K562 (cell line): ENCODE data around the gene LGI4. TPM values are rescaled to one million over a fixed set of nuclear protein-coding genes. Genes with fewer than 3 reads are reported as not detected.

Experiments
- BHLHE40 ChIP-seq: IDR thresholded peaks from 2 replicates; pipeline ENCODE4 v1.6.1; 2011; ENCODE audit warnings: low read length, improper control_type of control experiment
- EZH2 ChIP-seq: IDR thresholded peaks from 2 replicates; pipeline ENCODE4 v1.6.1; 2012; ENCODE audit warnings: low read depth, mild to moderate bottlenecking, inconsistent platforms, low read length, borderline replicate concordance
- KAT7 ChIP-seq: sonication (generic); formaldehyde crosslinking; IDR thresholded peaks from 2 replicates; pipeline ENCODE4 v1.8.0; 2022; ENCODE audit warnings: missing genetic modification reagents, mild to moderate bottlenecking, borderline replicate concordance
- MEF2D ChIP-seq: conservative IDR thresholded peaks from 2 replicates; pipeline ENCODE4 v1.6.1; 2016; ENCODE audit warnings: low read depth, missing genetic modification characterization, missing compliant biosample characterization
- NFYB ChIP-seq: IDR thresholded peaks from 2 replicates; pipeline ENCODE4 v1.6.1; 2011; ENCODE audit warnings: mild to moderate bottlenecking, moderate library complexity; ENCODE audit not compliant: insufficient read length; ENCODE audit errors: extremely low read depth
- NR1H2 ChIP-seq: sonication (generic); formaldehyde crosslinking; IDR thresholded peaks from 2 replicates; pipeline ENCODE4 v1.4.0; 2020; ENCODE audit warnings: mild to moderate bottlenecking, missing genetic modification reagents
- SAP30 ChIP-seq: fragments of 200-600 bp; sonication (generic); IDR thresholded peaks from 2 replicates; pipeline ENCODE4 v1.6.1; 2012; ENCODE audit warnings: borderline replicate concordance, low read depth, mild to moderate bottlenecking, moderate library complexity, low read length, control low read depth, inconsistent platforms; ENCODE audit not compliant: insufficient read depth, poor library complexity, severe bottlenecking
- TOE1 ChIP-seq, 2 experiments: fragments of 450-650 bp in 1 of 2; sonication (generic) in 1 of 2; formaldehyde crosslinking in 1 of 2; IDR thresholded peaks; 2 replicates each; pipeline versions ENCODE4 v1.7.1 to v1.8.0; 2016 to 2022; ENCODE audit warnings: borderline replicate concordance in 2 of 2, mild to moderate bottlenecking in 2 of 2, antibody characterized with exemption in 1 of 2, inconsistent platforms in 1 of 2, low read depth in 1 of 2, missing genetic modification reagents in 1 of 2, moderate library complexity in 1 of 2
- polyA plus RNA-seq, 8 experiments: library from polyadenylated mRNA; depleted of rRNA in 4 of 8; stranded (reverse) in 5 of 8; unstranded in 3 of 8; fragments of >200 nt; fragmentation: Nextera tagmentation in 2 of 8; fragmentation: Illumina TruSeq in 1 of 8; extraction: Ambion mirVana in 2 of 8; extraction: Trizol in 1 of 8; gene quantifications; 2 replicates each; pipeline versions ENCODE4 v1.2.1 to v1.2.3, GENCODE V29; 2011 to 2014; ENCODE audit warnings: inconsistent platforms in 1 of 8, missing spikeins in 1 of 8
- total RNA-seq, 7 experiments: library from RNA; depleted of rRNA in 6 of 7; stranded (reverse); fragments of >200 nt in 6 of 7; fragmentation: Illumina TruSeq in 2 of 7; extraction: Trizol in 2 of 7; gene quantifications; 2 replicates each; pipeline versions ENCODE4 v1.2.1 to v1.2.3, GENCODE V29; 2011 to 2021; ENCODE audit warnings: low replicate concordance in 1 of 7
- TF ChIP-seq, protein P1 (sequence below), 2 experiments: fragments of 450-650 bp; formaldehyde crosslinking in 1 of 2; IDR thresholded peaks; 2 replicates each; pipeline versions ENCODE4 v1.4.0 to v1.6.1; 2014 to 2020; ENCODE audit warnings: mild to moderate bottlenecking in 2 of 2, borderline replicate concordance in 1 of 2, low read depth in 1 of 2
- TF ChIP-seq, protein P2 (sequence below): fragments of 450-650 bp; IDR thresholded peaks from 2 replicates; pipeline ENCODE4 v1.7.0; 2016; ENCODE audit warnings: borderline replicate concordance
- TF ChIP-seq, protein P3 (sequence below): fragments of 450-650 bp; formaldehyde crosslinking; IDR thresholded peaks from 2 replicates; pipeline ENCODE4 v1.4.0; 2020; ENCODE audit warnings: mild to moderate bottlenecking, mixed read lengths
- TF ChIP-seq, protein P4 (sequence below): sonication (generic); formaldehyde crosslinking; IDR thresholded peaks from 2 replicates; pipeline ENCODE4 v1.9.0; 2022; ENCODE audit warnings: mild to moderate bottlenecking, missing genetic modification reagents
- TF ChIP-seq, protein P5 (sequence below): fragments of 250-450 bp; sonication (Bioruptor Pico); IDR thresholded peaks from 2 replicates; pipeline ENCODE4 v1.8.0; 2022; ENCODE audit warnings: moderate library complexity, mild to moderate bottlenecking, inconsistent platforms

The LGI4 gene
- total and polyA plus RNA-seq, 9 of the 15 experiments (the other 6 are each of a cell fraction or from before 2014, with no cell fraction given): 0.14 to 0.30 (median 0.24) TPM; not detected in 4

DNA sequence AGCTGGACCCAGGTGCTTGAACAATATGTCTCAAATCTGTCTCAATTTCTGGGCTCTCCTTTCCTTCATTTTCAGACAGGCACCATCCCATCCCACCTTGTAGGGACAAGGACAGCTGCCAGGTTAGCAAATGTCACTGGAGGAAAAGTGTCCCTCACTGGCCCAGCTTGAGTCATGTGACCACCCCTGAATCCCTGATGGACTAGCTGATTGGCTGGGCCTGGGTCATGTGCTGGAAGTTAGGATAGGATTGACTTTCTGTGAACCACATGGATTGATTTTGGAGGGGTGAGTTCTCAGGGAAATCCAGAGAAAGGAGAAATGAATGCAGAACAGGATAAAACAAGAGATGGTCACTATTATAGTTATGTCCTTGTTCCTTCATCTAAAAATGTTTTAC, 47.5 kb downstream of the LGI4 start (continued):
- TF ChIP-seq, protein P1, sequence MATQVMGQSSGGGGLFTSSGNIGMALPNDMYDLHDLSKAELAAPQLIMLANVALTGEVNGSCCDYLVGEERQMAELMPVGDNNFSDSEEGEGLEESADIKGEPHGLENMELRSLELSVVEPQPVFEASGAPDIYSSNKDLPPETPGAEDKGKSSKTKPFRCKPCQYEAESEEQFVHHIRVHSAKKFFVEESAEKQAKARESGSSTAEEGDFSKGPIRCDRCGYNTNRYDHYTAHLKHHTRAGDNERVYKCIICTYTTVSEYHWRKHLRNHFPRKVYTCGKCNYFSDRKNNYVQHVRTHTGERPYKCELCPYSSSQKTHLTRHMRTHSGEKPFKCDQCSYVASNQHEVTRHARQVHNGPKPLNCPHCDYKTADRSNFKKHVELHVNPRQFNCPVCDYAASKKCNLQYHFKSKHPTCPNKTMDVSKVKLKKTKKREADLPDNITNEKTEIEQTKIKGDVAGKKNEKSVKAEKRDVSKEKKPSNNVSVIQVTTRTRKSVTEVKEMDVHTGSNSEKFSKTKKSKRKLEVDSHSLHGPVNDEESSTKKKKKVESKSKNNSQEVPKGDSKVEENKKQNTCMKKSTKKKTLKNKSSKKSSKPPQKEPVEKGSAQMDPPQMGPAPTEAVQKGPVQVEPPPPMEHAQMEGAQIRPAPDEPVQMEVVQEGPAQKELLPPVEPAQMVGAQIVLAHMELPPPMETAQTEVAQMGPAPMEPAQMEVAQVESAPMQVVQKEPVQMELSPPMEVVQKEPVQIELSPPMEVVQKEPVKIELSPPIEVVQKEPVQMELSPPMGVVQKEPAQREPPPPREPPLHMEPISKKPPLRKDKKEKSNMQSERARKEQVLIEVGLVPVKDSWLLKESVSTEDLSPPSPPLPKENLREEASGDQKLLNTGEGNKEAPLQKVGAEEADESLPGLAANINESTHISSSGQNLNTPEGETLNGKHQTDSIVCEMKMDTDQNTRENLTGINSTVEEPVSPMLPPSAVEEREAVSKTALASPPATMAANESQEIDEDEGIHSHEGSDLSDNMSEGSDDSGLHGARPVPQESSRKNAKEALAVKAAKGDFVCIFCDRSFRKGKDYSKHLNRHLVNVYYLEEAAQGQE (IDR thresholded peaks at IDR 0.05; ENCODE audit: borderline replicate concordance): peak; percentile 44; the same call in 1 of the 2 replicates
- TF ChIP-seq, protein P1 (CRISPR knock-in tag; IDR thresholded peaks at IDR 0.05; ENCODE audit: low read depth): no peak
- TF ChIP-seq TOE1 (IDR thresholded peaks at IDR 0.05; ENCODE audit: borderline replicate concordance) (peak; percentile 92), TOE1 (CRISPR knock-in tag; IDR thresholded peaks at IDR 0.05; ENCODE audit: borderline replicate concordance, low read depth) (no peak), MEF2D (tag) (no peak), SAP30 (no peak), EZH2 (no peak), KAT7 (CRISPR knock-in tag) (no peak), NFYB (peak; percentile 12), BHLHE40 (0 out of 2 replicates have a peak, but pooled peaks have one; percentile 13), NR1H2 (CRISPR knock-in tag) (no peak)
- TF ChIP-seq, protein P2, sequence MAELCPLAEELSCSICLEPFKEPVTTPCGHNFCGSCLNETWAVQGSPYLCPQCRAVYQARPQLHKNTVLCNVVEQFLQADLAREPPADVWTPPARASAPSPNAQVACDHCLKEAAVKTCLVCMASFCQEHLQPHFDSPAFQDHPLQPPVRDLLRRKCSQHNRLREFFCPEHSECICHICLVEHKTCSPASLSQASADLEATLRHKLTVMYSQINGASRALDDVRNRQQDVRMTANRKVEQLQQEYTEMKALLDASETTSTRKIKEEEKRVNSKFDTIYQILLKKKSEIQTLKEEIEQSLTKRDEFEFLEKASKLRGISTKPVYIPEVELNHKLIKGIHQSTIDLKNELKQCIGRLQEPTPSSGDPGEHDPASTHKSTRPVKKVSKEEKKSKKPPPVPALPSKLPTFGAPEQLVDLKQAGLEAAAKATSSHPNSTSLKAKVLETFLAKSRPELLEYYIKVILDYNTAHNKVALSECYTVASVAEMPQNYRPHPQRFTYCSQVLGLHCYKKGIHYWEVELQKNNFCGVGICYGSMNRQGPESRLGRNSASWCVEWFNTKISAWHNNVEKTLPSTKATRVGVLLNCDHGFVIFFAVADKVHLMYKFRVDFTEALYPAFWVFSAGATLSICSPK: no peak
- TF ChIP-seq, protein P3, sequence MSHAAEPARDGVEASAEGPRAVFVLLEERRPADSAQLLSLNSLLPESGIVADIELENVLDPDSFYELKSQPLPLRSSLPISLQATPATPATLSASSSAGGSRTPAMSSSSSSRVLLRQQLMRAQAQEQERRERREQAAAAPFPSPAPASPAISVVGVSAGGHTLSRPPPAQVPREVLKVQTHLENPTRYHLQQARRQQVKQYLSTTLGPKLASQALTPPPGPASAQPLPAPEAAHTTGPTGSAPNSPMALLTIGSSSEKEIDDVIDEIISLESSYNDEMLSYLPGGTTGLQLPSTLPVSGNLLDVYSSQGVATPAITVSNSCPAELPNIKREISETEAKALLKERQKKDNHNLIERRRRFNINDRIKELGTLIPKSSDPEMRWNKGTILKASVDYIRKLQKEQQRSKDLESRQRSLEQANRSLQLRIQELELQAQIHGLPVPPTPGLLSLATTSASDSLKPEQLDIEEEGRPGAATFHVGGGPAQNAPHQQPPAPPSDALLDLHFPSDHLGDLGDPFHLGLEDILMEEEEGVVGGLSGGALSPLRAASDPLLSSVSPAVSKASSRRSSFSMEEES (CRISPR knock-in tag): peak; percentile 88
- TF ChIP-seq, protein P4, sequence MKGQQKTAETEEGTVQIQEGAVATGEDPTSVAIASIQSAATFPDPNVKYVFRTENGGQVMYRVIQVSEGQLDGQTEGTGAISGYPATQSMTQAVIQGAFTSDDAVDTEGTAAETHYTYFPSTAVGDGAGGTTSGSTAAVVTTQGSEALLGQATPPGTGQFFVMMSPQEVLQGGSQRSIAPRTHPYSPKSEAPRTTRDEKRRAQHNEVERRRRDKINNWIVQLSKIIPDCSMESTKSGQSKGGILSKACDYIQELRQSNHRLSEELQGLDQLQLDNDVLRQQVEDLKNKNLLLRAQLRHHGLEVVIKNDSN (CRISPR knock-in tag): peak; percentile 88
- TF ChIP-seq, protein P5, sequence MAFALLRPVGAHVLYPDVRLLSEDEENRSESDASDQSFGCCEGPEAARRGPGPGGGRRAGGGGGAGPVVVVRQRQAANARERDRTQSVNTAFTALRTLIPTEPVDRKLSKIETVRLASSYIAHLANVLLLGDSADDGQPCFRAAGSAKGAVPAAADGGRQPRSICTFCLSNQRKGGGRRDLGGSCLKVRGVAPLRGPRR: no peak
